ENCODE data around the gene AGXT2. TPM values are rescaled to one million over a fixed set of nuclear protein-coding genes. Genes with fewer than 3 reads are reported as not detected.

The AGXT2 gene
- total and polyA plus RNA-seq, 2 donors (not counting 1 experiment from before 2014, with no cell fraction given) = not detected

DNA sequence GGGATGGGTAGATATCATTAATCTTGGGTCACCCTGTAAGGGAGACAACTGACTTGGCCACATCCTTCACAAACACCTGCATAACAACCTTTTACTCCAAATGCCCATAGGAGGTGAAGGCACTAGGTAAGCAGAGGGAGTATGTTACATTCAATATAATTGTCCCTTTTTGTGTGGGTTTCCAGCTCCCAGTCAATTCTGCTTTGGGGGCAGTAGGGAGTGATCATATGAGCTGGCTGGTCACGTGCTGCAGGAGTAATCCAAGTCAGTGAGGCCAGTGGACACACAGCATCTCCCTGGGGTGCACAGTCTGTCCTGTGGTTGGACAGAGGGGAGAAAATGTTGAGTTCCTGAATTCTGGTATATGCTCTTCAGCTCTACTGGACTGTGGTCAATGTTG, 1.2 kb upstream of the AGXT2 start:
- Histone ChIP-seq H3K79me2 (ENCODE audit: control insufficient read depth, insufficient read depth, low read length) (no peaks in the 10 kb centered on the region), H2AFZ (ENCODE audit: low read length) (no peak overlapping the region), H3K4me3 (replicated peaks in 1 of 4; ENCODE audit: control extremely low read depth in 1 of 4, insufficient read depth in 1 of 4, low read depth in 3 of 4, low read length in 4 of 4) (no peak overlapping the region), H3K4me1 (ENCODE audit: control insufficient read depth, extremely low read depth, insufficient read depth, low read length) (peaks cover 10% of the 10 kb centered on the region), H4K20me1 (ENCODE audit: control insufficient read depth, extremely low read depth, insufficient read depth, low read length) (no peaks in the 10 kb centered on the region), H3K4me2 (ENCODE audit: extremely low read depth, insufficient read depth, low read length) (no peak overlapping the region), H3K27ac (ENCODE audit: insufficient read depth, low read length) (no peak overlapping the region), H3K9ac (ENCODE audit: insufficient read depth, low read length) (no peak overlapping the region), H3K27me3 (ENCODE audit: control insufficient read depth, insufficient read depth, low read length) (no peaks in the 10 kb centered on the region), H3K9me3 (ENCODE audit: control insufficient read depth, insufficient read depth, low read depth, low read length) (no peaks in the 10 kb centered on the region), H3K36me3 (ENCODE audit: control insufficient read depth, insufficient read depth, low read length) (no peaks in the 10 kb centered on the region)
- TF ChIP-seq, protein P1, sequence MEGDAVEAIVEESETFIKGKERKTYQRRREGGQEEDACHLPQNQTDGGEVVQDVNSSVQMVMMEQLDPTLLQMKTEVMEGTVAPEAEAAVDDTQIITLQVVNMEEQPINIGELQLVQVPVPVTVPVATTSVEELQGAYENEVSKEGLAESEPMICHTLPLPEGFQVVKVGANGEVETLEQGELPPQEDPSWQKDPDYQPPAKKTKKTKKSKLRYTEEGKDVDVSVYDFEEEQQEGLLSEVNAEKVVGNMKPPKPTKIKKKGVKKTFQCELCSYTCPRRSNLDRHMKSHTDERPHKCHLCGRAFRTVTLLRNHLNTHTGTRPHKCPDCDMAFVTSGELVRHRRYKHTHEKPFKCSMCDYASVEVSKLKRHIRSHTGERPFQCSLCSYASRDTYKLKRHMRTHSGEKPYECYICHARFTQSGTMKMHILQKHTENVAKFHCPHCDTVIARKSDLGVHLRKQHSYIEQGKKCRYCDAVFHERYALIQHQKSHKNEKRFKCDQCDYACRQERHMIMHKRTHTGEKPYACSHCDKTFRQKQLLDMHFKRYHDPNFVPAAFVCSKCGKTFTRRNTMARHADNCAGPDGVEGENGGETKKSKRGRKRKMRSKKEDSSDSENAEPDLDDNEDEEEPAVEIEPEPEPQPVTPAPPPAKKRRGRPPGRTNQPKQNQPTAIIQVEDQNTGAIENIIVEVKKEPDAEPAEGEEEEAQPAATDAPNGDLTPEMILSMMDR (conservative IDR thresholded peaks at IDR 0.05 in 1 of 2, IDR thresholded peaks at IDR 0.05 in 1 of 2; ENCODE audit: low read depth in 1 of 2, low read length in 2 of 2) = no peak
- TF ChIP-seq EZH2 (IDR thresholded peaks at IDR 0.05; ENCODE audit: low read length, missing control alignments) = no peak
- DNase-seq (ENCODE audit: low read depth in 2 of 2) = no peak

DNA sequence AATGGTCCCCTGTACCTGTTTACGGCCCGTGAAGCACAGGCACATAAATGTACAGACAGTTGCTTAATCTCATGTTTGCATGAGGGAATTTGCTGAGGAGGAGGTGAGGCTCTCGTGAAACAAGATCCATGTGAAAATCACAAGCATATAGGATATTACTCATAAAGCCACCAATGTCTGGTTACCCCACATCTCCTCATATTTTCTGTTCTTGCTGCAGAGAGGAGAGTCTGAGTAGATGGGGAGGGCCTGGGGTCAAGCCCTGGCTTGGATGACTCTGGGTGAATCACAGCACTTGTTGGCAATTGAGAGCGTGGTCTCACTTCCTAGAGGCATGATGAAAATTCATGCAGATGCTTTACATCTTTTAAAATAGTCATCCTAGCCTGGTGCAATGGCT, 975 bp downstream of the AGXT2 start:
- peaks cover 10% of the 10 kb centered on the region for H3K4me1 ChIP-seq (ENCODE audit: control insufficient read depth, extremely low read depth, insufficient read depth, low read length)
- no peak for TF ChIP-seq EZH2 (IDR thresholded peaks at IDR 0.05; ENCODE audit: low read length, missing control alignments)
- TF ChIP-seq, protein P1 (conservative IDR thresholded peaks at IDR 0.05 in 1 of 2, IDR thresholded peaks at IDR 0.05 in 1 of 2; ENCODE audit: low read depth in 1 of 2, low read length in 2 of 2) = no peak
- no peak overlapping the region for H3K9ac ChIP-seq (ENCODE audit: insufficient read depth, low read length)

DNA sequence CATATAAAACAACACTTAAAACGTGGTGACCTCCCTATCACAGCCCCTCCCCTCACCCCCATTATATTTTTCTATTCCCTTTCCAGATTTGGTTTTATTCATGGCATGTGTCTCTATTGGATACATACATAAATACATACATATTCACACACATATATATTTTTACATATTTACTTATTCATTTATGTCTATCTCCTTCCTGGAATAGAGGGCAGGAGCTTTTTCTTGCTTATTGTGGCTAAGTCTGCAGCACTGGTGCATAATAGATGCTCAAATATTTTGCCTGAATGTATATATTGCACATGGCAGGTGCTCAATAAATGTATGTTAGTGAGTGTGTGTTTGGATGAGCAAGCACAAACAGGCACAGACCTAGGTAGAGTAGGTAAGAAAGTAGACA, 2.5 kb downstream of the AGXT2 start:
- Histone ChIP-seq H3K4me1 (ENCODE audit: control insufficient read depth, extremely low read depth, insufficient read depth, low read length) (peaks cover 10% of the 10 kb centered on the region), H3K27me3 (ENCODE audit: control insufficient read depth, insufficient read depth, low read length) (no peaks in the 10 kb centered on the region), H4K20me1 (ENCODE audit: control insufficient read depth, extremely low read depth, insufficient read depth, low read length) (no peaks in the 10 kb centered on the region), H2AFZ (ENCODE audit: low read length) (no peak overlapping the region), H3K4me3 (replicated peaks in 1 of 4; ENCODE audit: control extremely low read depth in 1 of 4, insufficient read depth in 1 of 4, low read depth in 3 of 4, low read length in 4 of 4) (no peak overlapping the region), H3K36me3 (ENCODE audit: control insufficient read depth, insufficient read depth, low read length) (no peaks in the 10 kb centered on the region), H3K79me2 (ENCODE audit: control insufficient read depth, insufficient read depth, low read length) (no peaks in the 10 kb centered on the region), H3K27ac (ENCODE audit: insufficient read depth, low read length) (no peak overlapping the region), H3K9ac (ENCODE audit: insufficient read depth, low read length) (no peak overlapping the region), H3K4me2 (ENCODE audit: extremely low read depth, insufficient read depth, low read length) (no peak overlapping the region), H3K9me3 (ENCODE audit: control insufficient read depth, insufficient read depth, low read depth, low read length) (no peaks in the 10 kb centered on the region)
- DNase-seq (ENCODE audit: low read depth in 2 of 2) = no peak
- no peak for TF ChIP-seq EZH2 (IDR thresholded peaks at IDR 0.05; ENCODE audit: low read length, missing control alignments)

More for the DNA sequence above, 975 bp downstream of the AGXT2 start:
- DNase-seq (ENCODE audit: low read depth in 2 of 2) = peak; percentile 96 to 99
- H3K4me3 ChIP-seq (replicated peaks in 1 of 4; ENCODE audit: control extremely low read depth in 1 of 4, insufficient read depth in 1 of 4, low read depth in 3 of 4, low read length in 4 of 4) = no peak overlapping the region
- no peaks in the 10 kb centered on the region for H4K20me1 ChIP-seq (ENCODE audit: control insufficient read depth, extremely low read depth, insufficient read depth, low read length)
- peak overlapping the region; percentile 40 for H3K4me2 ChIP-seq (ENCODE audit: extremely low read depth, insufficient read depth, low read length)
- peak overlapping the region; percentile 37 for H3K27ac ChIP-seq (ENCODE audit: insufficient read depth, low read length)
- no peaks in the 10 kb centered on the region for H3K9me3 ChIP-seq (ENCODE audit: control insufficient read depth, insufficient read depth, low read depth, low read length)
- no peaks in the 10 kb centered on the region for H3K27me3 ChIP-seq (ENCODE audit: control insufficient read depth, insufficient read depth, low read length)
- H3K36me3 ChIP-seq (ENCODE audit: control insufficient read depth, insufficient read depth, low read length) = no peaks in the 10 kb centered on the region
- H3K79me2 ChIP-seq (ENCODE audit: control insufficient read depth, insufficient read depth, low read length) = no peaks in the 10 kb centered on the region
- no peak overlapping the region for H2AFZ ChIP-seq (ENCODE audit: low read length)

Measured in fibroblast of lung (primary cell).